Hepatic stellate cell (primary cell): ENCODE measurements around the gene TGM2.
A peak's percentile ranks its signal among the peaks of the same experiment; 100 is the strongest.

Experiments
- DNase-seq: peaks from one replicate; pipeline ENCODE4 v3.0.0; 2011; ENCODE audit warnings: low spot score

Gene TGM2

DNA sequence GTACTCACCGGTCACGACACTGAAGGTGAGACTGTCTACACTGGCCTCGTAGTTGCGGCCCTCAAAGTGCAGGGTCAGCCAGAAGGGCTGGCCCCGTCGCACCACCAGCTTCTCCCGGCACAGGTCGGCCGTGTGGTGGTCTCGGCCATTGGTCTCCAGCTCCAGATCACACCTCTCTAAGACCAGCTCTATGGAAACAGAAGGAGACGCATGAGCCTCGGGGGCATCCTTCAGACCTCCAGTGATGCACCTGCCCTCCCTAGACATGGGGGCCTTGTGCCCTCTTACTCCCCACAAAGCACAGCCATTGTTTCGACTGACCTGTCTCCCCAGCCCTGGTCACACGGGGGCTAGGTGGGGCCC lies 3.7 kb downstream of the TGM2 start:
- DNase-seq: no peak

DNA sequence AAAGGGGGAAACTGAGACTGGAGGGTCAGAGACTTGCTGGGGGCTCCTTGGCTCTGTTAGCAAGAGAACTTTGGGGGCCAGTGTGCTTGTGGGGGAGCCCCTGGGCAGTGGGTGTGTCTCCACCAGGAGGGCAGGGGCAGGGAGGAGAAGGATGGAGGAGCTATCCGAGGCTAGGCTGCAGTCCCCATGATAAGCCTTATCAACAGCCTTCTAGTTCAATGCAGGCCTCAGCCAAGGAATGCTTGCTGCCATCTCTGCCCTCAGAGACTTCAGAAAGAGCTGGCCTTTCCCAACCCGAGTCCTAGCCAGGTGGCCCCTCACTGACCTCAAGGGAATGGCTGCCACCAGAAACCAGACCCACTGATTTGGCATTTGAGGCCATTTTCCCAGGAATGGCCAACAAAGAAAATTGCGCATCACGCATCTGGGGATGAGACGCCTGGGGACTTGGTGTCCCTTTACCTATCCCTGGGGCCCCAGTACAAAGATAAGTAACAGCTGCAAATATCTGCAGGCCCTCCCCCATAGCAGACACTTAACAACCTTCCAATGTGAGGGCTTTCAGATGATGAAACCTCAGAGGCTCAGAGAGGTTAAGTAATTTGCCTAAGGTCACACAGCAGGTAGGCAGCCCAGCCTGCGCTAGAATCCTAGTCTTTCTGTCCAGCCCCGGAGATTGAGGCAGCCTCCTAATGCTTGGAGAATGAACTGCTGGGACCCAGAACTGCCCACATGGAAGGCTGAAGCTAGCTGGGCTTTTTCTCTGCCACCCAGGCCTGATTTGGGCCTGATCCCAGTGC lies 4.9 kb downstream of the TGM2 start:
- no peak for DNase-seq

DNA sequence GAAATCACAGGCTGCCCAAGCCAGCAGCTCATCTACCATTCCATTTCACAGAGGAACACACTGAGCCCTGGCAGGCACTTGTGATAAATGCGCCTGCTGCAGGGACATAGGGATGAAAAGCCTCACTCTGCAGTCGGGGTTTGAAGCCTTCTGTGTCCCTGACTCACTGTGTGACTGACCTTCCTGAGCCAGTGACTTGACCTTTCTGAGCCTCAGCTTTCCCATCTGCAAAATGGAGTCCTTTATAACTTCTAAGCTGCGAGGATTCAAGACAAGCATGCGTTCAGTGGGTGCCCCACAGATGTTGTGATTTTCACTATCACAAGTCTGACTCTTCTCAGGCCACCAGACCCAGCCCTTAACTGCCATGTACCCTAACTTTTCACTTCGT lies 5.5 kb downstream of the TGM2 start:
- no peak for DNase-seq

DNA sequence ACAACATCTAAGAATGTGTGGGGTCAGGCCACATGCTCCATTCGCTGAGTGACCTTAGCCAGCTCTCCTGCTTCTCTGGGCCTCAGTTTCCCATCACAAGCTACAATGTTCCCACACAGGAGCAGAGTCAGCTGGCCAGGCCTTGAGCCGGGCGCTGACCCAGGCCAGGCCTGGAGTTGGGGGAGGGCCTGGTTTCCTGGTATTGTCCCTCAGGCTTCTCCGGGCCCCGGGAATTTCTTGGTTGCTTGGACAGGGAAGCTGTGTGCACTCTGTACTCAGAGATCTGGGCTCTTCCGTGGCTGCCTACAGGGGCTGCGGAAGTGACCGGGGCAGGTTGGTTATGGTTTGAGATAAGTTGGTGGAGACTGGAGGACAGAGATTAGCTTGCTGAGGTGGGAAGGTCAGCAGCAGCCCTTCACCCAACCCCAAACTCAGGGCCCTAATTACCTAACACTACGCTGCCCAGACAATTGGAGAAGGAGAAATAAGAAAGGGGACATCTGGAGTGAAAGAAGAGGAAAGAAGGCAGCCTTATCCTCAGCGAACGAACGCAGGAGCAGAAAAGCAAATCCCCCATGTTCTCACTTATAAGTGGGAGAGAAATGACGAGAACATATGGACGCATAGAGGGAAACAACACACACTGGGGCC lies 6.2 kb downstream of the TGM2 start:
- no peak for DNase-seq

DNA sequence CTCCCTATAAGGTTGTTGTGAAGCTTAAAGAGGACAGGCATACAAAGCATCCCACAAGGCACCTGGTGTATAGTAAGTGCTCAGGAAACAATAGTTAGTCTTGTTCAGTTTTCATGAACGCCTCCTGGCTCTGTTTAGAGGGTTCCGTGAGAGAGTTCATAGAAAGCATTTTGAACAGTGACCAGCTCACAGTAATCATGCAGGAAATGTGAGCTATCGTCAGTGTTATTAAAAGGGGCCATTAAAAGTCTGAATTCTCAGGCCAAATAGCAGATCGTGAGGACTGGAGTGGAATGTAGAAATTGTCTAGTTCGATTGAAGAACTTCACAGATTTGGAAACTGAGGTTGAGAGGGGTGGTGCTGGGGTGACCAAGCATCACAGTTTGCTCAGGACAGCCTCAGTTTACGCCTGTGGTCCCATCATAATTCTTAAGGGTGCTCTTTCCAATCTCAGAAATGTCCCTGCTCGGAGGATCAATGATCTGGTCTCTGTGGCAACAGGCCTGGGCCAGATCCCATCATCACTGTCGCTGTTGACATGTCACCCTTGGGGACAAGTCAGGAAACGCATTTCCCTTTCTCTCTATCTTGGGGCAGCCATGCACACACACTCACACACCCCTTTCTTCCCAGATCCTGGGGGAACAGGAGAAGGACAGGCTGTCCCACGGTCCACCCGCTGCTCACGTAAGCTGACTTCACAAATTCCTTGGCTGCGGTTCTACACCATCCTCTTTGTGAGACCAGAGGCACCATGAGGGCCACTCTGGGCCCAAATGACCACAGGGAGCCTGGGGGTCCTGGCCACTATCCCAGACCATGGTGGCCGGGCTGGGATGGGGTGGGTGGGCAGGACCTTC lies 7.2 kb downstream of the TGM2 start:
- DNase-seq: no peak

DNA sequence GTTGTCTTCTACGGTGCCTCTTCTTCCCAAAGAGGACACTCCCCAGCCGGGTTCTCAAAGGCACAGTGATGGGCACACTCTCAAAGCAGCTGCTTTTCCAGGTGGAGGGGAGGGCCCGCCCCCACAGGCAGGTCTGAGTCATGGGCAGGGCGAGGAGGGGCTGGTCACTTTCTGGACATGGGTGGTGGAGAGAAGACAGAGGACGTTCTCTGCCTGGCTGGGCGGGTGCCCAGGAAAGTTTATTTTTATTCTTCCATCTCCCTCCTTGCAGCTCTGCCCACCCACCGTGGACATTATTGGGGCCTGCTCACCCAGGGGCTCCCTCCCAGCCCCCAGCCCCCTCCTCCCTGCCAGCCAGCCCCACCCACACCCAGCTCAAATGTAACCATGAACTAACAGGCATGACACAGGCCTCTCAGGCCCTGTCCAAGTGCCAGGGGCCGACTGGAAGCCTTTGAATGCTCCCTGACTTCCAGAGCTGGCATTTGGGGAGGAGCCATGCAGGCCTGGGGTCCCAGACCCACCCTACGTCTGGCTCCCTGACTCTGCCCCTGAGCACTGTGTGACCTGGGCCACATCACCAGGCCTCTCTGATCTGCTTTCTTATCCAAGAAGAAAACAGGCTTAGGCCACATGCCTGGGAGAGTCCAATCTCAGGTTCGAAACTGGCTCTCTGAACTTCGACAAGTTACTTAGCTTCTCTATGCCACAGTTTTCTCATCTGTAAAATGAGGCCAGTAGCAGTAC lies 8.0 kb downstream of the TGM2 start:
- DNase-seq: no peak

DNA sequence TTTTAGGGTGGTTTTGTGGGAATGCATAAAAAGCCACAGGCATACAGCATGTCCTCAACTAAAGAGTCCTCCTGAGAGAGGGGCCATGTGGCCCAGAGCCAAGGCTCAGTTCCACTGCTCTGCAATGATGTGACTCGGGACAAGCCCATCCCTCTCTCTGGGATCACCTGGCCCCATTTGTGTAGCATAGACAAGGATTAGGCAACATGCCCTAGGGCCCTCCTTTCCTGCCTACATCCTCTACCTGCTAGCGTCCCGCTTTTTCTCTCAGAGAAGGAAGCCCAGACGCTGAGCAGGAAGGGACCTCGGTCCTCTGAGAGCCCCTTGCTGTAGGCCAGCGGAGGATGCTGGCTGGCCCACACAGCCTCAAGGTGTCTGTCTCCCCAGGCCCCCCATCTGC lies 8.8 kb downstream of the TGM2 start:
- no peak for DNase-seq

DNA sequence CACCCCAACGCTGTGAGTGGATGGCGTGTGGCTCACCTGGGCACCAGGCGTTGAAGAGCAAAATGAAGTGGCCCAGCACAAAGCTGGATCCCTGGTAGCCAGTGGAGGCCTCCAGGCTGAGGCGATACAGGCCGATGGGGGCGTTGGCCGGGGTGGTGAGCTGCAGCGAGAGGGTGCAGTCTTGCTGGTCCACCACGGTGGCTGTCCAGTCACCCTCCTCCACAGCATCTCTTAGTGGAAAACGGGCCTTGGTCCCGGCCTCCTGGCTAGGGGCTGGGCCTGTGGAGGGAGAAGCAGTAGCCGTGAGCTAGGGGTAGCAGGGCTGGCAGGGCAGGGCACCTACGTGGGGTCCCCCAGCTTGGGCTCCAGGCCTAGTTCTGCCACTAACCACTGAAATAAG lies 9.3 kb downstream of the TGM2 start:
- no peak for DNase-seq

DNA sequence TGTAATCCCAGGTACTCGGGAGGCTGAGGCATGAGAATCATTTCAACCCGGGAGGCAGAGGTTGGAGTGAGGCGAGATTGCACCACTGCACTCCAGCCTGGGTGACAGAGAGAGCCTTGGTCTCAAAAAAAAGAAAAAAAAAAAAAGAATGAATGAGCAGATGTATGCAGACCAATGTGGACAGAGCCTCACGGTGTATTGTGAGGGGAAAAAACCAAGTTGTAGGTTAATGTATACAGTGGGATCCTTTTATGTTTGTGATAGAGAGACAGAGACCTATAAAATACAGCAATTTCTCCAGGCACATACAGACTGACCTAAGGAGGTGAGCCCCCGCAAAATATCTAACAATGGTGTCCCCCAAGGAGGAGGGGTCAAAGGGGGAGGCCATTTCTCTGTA lies 11.7 kb downstream of the TGM2 start:
- no peak for DNase-seq

DNA sequence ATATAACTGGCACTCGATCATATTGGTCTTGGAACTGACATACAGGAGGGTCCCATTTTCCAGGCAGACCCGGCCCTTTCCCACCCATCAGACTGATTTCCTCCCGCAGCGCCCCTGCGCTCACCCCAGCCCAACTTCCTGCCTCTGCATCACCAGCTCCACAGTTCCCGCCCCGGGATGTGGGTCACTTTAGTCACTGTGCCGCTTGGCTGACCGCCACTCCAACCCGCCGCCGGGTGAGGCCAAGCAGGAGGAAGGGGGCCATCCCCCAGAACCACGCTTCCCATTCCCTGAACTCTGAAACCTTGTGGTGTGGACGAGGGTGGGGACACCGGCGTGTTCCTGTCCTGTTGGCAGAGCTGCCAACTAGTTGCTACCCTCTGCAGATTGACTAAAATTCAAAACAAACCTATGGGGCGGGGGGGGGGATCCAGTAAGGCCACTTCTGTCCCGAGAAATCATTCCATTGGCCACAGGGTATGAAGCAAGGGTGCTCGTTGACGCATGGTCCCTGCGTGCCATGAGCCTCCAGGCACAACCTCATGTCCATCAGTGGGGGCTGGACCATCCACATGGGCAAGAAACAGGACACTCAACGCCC lies 12.3 kb downstream of the TGM2 start:
- peak; percentile 91 for DNase-seq

DNA sequence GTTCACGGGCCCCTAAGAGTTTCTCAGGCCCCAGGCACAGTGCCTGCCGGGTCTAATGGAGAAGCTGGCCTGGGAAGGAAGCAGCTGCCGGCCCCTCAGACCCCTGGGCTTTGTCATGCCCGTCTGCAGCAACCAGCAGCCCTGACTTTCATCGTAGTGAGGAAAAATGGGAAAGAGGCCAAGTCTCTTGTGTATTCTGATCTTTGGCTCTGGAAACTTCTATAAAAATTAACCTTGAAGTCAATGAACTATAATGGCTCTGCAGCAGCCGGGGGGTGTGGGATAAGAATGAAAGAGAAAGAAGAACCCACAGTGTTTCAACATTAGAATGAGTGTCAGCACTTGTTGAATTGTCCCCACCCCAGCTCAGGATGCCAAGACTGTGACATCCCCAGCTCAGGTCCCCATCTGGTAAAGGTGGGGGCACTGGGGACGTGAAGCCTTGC lies 12.9 kb downstream of the TGM2 start:
- peak; percentile 82 for DNase-seq

DNA sequence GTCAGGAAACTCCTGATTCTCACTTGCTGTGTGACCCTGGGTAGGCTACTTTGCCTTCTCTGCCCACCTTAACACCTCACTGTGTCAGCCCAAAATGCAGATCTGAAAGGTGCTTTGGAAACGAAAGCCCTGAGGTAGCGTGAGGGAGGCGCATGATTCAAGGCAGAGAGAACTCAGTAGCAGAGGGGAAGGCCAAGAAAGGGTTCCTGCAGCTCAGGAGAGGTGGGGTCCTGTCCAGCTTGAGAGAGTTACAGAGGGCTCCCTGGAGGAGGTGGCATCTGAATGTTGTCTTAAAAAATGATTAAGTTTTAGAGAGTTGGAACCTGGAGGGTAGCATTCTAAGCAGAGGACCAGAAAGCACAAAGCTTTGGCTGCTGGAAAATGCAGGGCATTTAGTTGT lies 13.6 kb downstream of the TGM2 start:
- no peak for DNase-seq

DNA sequence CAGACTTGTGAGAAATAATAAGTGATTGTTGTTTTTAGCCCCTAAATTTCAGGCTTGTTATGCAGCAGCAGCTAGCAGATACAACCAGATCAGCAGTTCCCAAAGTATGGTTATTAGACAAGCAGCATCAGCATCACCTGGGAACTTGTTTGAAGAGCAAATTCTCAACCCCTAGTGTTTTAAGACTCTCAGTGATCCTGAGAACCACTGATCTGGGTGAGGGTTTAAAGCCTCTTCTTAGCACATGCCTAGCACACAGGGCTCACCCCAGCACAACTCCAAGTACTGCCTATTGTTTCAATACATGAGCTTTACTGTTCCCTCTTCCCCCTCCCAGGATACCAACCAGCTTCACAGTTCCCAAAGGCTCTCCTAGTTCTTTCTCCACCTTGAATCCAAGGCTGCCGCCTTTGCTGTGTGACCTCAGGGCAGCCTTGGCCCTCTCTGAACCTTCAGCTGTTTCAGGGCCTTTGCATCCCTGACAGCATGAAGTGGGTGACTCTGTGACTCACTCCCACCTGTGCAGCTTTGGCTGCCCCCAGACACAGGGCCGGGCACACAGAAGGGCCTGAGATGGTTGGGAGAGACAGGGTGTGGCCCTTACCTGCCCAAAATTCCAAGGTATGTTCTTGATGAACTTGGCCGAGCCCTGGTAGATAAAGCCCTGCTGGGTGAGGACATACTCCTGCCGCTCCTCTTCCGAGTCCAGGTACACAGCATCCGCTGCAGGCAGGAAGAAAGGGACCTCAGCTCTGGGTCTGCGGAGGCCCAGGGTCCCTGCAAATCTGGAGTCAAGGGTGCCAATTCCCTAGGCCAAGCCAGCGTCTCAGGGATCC lies 14.5 kb downstream of the TGM2 start:
- DNase-seq: no peak

DNA sequence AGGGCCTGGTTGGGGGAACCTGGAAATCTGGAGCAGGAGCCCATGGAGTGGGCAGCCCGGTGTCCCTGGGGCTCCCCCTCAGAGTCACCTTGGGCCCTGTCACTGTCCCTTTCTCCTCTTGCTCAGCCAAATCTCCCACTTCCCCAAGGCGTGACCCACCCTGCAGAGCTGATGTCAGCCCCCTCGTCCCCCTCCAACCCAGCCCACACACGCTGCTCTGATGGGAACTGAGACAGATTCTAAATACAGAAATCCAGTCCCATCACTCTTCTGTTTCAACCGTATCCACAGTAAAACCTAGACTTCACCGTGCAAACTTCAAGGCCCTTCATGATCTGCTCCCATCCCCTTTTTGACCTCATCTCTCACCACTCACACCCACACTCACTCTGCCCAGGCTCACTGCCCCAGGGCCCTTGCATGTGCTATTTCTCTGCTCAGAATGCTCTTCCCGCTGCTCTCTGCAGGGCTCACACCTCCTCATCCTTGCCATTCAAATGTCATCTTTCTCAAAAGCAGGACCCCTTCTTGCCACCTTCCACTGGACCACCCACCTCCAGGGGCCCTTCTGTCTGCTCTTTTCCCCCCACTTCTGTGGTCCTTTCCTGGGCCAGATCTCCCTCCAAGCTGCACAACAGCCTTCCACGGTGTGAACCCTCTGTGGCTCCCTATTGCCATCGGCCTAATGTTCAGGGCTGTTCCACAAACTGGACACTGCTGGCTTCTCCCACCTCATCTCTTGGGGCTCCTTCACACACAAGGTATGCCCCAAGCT lies 16.6 kb downstream of the TGM2 start:
- no peak for DNase-seq

DNA sequence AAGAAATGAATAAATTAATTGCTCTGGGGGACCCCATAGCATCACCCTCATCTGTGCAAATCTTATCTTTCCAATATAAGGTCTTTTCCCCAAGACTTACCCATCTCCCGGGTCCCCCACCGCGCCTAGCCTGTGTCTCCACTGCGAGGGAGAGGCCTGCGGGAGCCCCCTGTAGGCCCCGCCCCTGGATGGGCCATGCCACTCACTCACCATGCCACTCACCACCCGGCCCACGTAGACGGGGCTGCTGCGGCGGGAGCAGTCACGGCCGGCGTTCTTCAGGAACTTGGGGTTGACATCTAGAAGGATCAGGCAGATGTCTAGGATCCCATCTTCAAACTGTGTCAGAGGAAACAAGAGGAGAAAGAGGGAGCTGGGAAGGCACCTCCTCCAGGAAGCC lies 17.3 kb downstream of the TGM2 start:
- DNase-seq: no peak

DNA sequence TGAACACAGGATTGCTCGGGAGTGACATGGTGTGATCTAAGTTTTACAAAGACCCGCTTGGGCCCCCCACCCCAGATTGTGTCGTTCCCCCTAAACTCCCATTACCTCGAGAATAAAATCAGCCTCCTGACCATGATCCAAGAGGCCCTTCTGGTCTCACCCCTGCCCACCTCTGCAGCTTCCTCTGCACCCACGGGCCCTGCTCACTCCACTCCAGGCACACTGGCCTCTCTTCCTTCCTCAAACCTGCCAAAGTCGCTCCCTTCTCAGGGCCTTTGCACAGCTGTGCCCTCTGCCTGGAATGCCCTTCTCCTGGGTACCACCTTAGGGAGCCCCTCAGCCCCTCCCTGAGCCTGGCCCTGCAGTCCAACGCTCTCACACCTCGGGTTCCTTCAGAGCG lies 17.9 kb downstream of the TGM2 start:
- DNase-seq: no peak

DNA sequence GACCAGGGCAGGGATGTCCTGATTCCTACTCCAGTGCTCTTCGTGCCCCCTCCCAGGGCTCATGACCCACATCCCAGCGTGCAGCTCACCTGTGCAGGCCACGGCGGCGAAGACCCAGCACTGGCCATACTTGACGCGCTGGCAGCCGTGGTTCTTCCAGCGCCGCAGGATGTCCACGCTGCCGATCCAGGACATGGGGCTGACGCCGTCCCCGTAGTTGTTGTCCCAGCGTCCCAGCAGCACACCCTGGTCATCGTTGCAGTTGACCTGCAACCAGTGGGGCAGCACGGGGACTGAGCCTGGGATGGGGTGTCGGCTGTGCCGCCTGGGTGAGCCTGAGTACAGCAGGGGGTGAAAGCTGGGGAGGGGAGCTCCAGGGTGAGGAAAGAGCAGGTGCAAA lies 18.4 kb downstream of the TGM2 start:
- no peak for DNase-seq

DNA sequence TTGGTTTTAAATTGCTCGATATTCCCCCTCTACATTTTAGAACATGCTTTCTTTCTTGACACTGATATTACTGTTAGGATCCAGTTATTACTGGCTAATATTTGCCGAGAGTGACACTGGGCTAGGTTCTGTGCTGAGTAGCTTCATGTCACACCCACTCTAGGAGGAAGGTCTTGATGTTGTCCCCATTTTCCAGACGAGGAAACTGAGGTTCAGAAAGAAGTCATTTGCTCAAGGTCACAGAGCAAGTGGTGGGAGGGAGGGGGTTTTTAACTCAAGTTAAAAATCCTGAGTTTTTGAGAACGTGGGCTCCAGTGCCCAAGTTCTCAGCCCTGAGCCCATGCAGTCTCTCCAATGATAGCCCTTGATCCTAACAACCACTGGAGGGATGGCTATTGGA lies 18.9 kb downstream of the TGM2 start:
- no peak for DNase-seq

DNA sequence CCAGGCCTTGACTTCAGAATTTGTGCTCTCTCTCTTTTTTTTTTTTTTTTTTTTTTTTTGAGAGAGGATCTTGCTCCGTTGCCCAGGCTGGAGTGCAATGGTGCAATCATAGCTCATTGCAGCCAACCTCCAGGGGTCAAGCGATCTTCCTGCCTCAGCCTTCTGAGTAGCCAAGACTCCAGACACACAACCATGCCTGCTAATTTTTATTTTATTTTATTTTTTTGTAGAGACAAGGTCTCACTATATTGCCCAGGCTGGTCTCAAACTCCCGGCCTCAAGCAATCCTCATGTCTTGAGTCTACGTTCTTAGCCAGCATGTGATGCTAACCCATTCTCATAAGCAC lies 19.4 kb downstream of the TGM2 start:
- DNase-seq: no peak
